ENCODE results near the gene VPS25. TPM values are rescaled to one million over a fixed set of nuclear protein-coding genes. Genes with fewer than 3 reads are reported as not detected.
A peak's percentile ranks its signal among the peaks of the same experiment; 100 is the strongest.

VPS25 gene
- total and polyA plus RNA-seq, 4 donors, result 39.6 to 106 (median 59.5) TPM

- Histone ChIP-seq H3K27ac (ENCODE audit: low read depth, low read length) (peak overlapping the region; percentile 74), H3K4me3 (ENCODE audit: low read depth, low read length) (no peak overlapping the region), H3K27me3 (ENCODE audit: control insufficient read depth, insufficient read depth, low read length) (peaks cover 2% of the 10 kb centered on the region), H3K4me1 (ENCODE audit: control insufficient read depth, insufficient read depth, low read length) (peaks cover 17% of the 10 kb centered on the region), H3K9me3 (ENCODE audit: control insufficient read depth, insufficient read depth, low read length) (no peaks in the 10 kb centered on the region), H3K36me3 (ENCODE audit: control insufficient read depth, insufficient read depth, low read length) (no peaks in the 10 kb centered on the region)
- peak in 1 of 6 donors; percentile 24 for DNase-seq (ENCODE audit: low read depth in 4 of 6, low spot score in 6 of 6)
- 56% methylated on average over 5 of the region's 7 CpGs for WGBS (ENCODE audit: insufficient coverage)
These were observed 24.9 kb upstream of the VPS25 start for GRCh38 chr17:42748202-42748907.

- Histone ChIP-seq H3K9me3 (ENCODE audit: control insufficient read depth, insufficient read depth, low read length) (no peaks in the 10 kb centered on the region), H3K4me1 (ENCODE audit: control insufficient read depth, insufficient read depth, low read length) (peaks cover 11% of the 10 kb centered on the region), H3K36me3 (ENCODE audit: control insufficient read depth, insufficient read depth, low read length) (no peaks in the 10 kb centered on the region), H3K27me3 (ENCODE audit: control insufficient read depth, insufficient read depth, low read length) (peaks cover 2% of the 10 kb centered on the region), H3K27ac (ENCODE audit: low read depth, low read length) (peak overlapping the region; percentile 74), H3K4me3 (ENCODE audit: low read depth, low read length) (no peak overlapping the region)
- peak in 1 of 6 donors; percentile 57 for DNase-seq (ENCODE audit: low read depth in 4 of 6, low spot score in 6 of 6)
- WGBS (ENCODE audit: insufficient coverage), result 68% methylated on average over 8 of the region's 11 CpGs
These were observed 24.1 kb upstream of the VPS25 start for GRCh38 chr17:42748908-42749798.

- WGBS (ENCODE audit: insufficient coverage), result 52% methylated on average over 3 of the region's 3 CpGs
- peaks cover under 1% of the 10 kb centered on the region for H3K27me3 ChIP-seq (ENCODE audit: control insufficient read depth, insufficient read depth, low read length)
- H3K27ac ChIP-seq (ENCODE audit: low read depth, low read length), result peak overlapping the region; percentile 40
- H3K36me3 ChIP-seq (ENCODE audit: control insufficient read depth, insufficient read depth, low read length), result peaks cover 4% of the 10 kb centered on the region
- H3K9me3 ChIP-seq (ENCODE audit: control insufficient read depth, insufficient read depth, low read length), result no peaks in the 10 kb centered on the region
- H3K4me3 ChIP-seq (ENCODE audit: low read depth, low read length), result no peak overlapping the region
- H3K4me1 ChIP-seq (ENCODE audit: control insufficient read depth, insufficient read depth, low read length), result peaks cover 4% of the 10 kb centered on the region
- DNase-seq (ENCODE audit: low read depth in 4 of 6, low spot score in 6 of 6), result peak in 1 of 6 donors; percentile 37
These were observed 22.4 kb upstream of the VPS25 start for GRCh38 chr17:42750739-42751344.

GRCh38 chr17:42751628-42752027 is 21.6 kb upstream of the VPS25 start:
- Histone ChIP-seq H3K27me3 (ENCODE audit: control insufficient read depth, insufficient read depth, low read length) (no peaks in the 10 kb centered on the region), H3K9me3 (ENCODE audit: control insufficient read depth, insufficient read depth, low read length) (no peaks in the 10 kb centered on the region), H3K4me1 (ENCODE audit: control insufficient read depth, insufficient read depth, low read length) (peaks cover 4% of the 10 kb centered on the region), H3K4me3 (ENCODE audit: low read depth, low read length) (no peak overlapping the region), H3K36me3 (ENCODE audit: control insufficient read depth, insufficient read depth, low read length) (peaks cover 6% of the 10 kb centered on the region), H3K27ac (ENCODE audit: low read depth, low read length) (no peak overlapping the region)
- DNase-seq (ENCODE audit: low read depth in 4 of 6, low spot score in 6 of 6), result no peak
- WGBS (ENCODE audit: insufficient coverage), result 100% methylated on average over 1 of the region's 7 CpGs

- Histone ChIP-seq H3K27me3 (ENCODE audit: control insufficient read depth, insufficient read depth, low read length) (peaks cover under 1% of the 10 kb centered on the region), H3K27ac (ENCODE audit: low read depth, low read length) (no peak overlapping the region), H3K36me3 (ENCODE audit: control insufficient read depth, insufficient read depth, low read length) (peaks cover 6% of the 10 kb centered on the region), H3K4me1 (ENCODE audit: control insufficient read depth, insufficient read depth, low read length) (peaks cover 4% of the 10 kb centered on the region), H3K4me3 (ENCODE audit: low read depth, low read length) (no peak overlapping the region), H3K9me3 (ENCODE audit: control insufficient read depth, insufficient read depth, low read length) (no peaks in the 10 kb centered on the region)
- peak in 1 of 6 donors; percentile 17 for DNase-seq (ENCODE audit: low read depth in 4 of 6, low spot score in 6 of 6)
- WGBS (ENCODE audit: insufficient coverage), result 100% methylated on average over 1 of the region's 3 CpGs
These were observed 18.5 kb upstream of the VPS25 start for GRCh38 chr17:42754782-42755181.

GRCh38 chr17:42759982-42760651 is 13.1 kb upstream of the VPS25 start:
- Histone ChIP-seq H3K9me3 (ENCODE audit: control insufficient read depth, insufficient read depth, low read length) (no peaks in the 10 kb centered on the region), H3K4me1 (ENCODE audit: control insufficient read depth, insufficient read depth, low read length) (peaks cover 22% of the 10 kb centered on the region), H3K36me3 (ENCODE audit: control insufficient read depth, insufficient read depth, low read length) (peaks cover 6% of the 10 kb centered on the region), H3K27ac (ENCODE audit: low read depth, low read length) (peak overlapping the region; percentile 25), H3K27me3 (ENCODE audit: control insufficient read depth, insufficient read depth, low read length) (peaks cover 9% of the 10 kb centered on the region), H3K4me3 (ENCODE audit: low read depth, low read length) (peak overlapping the region; percentile 58)
- no peak for DNase-seq (ENCODE audit: low read depth in 4 of 6, low spot score in 6 of 6)
- WGBS (ENCODE audit: insufficient coverage), result 52% methylated on average over 5 of the region's 11 CpGs

GRCh38 chr17:42760652-42761581 is 12.3 kb upstream of the VPS25 start, which contains the start of gene RAMP2:
RAMP2 (plus strand) TSS chr17:42761227; CDS start chr17:42761262, 35 bp downstream.
- peak within 1 kb of the TSS; percentile 58 for H3K4me3 ChIP-seq (ENCODE audit: low read depth, low read length)
- peaks cover 22% of the 10 kb centered on the region for H3K4me1 ChIP-seq (ENCODE audit: control insufficient read depth, insufficient read depth, low read length)
- peaks cover 9% of the 10 kb centered on the region for H3K27me3 ChIP-seq (ENCODE audit: control insufficient read depth, insufficient read depth, low read length)
- H3K27ac ChIP-seq (ENCODE audit: low read depth, low read length), result peak within 1 kb of the TSS; percentile 42
- H3K36me3 ChIP-seq (ENCODE audit: control insufficient read depth, insufficient read depth, low read length), result peaks cover 1% of the 10 kb centered on the region
- under 1% methylated on average over 83 of the region's 92 CpGs for WGBS (ENCODE audit: insufficient coverage)
- peak in 2 of 6 donors; percentile 72 to 75 for DNase-seq (ENCODE audit: low read depth in 4 of 6, low spot score in 6 of 6)
- H3K9me3 ChIP-seq (ENCODE audit: control insufficient read depth, insufficient read depth, low read length), result no peaks in the 10 kb centered on the region

GRCh38 chr17:42761638-42762037 is 11.6 kb upstream of the VPS25 start:
- Histone ChIP-seq H3K27ac (ENCODE audit: low read depth, low read length) (peak overlapping the region; percentile 42), H3K4me3 (ENCODE audit: low read depth, low read length) (peak overlapping the region; percentile 58), H3K36me3 (ENCODE audit: control insufficient read depth, insufficient read depth, low read length) (no peaks in the 10 kb centered on the region), H3K4me1 (ENCODE audit: control insufficient read depth, insufficient read depth, low read length) (peaks cover 22% of the 10 kb centered on the region), H3K9me3 (ENCODE audit: control insufficient read depth, insufficient read depth, low read length) (no peaks in the 10 kb centered on the region), H3K27me3 (ENCODE audit: control insufficient read depth, insufficient read depth, low read length) (peaks cover 9% of the 10 kb centered on the region)
- no peak for DNase-seq (ENCODE audit: low read depth in 4 of 6, low spot score in 6 of 6)
- WGBS (ENCODE audit: insufficient coverage), result 41% methylated on average over 4 of the region's 12 CpGs
